H9 (cell line): ENCODE data around the gene MIEF1. TPM values are rescaled to one million over a fixed set of nuclear protein-coding genes. Genes with fewer than 3 reads are reported as not detected.

Source experiments
- DNase-seq: peaks from one replicate; pipeline ENCODE4 v3.0.0-alpha.2; 2017
- H2AFZ ChIP-seq: one replicate; pipeline ENCODE4 v1.6.1; 2013; ENCODE audit warnings: mild to moderate bottlenecking, low read length, control low read depth, moderate library complexity
- H2AK5ac ChIP-seq: 2 replicates; pipeline ENCODE4 v1.6.1; 2013; ENCODE audit warnings: low read length, control low read depth, mixed read lengths; ENCODE audit not compliant: insufficient read length
- H2BK120ac ChIP-seq: one replicate; pipeline ENCODE4 v1.6.1; 2013; ENCODE audit warnings: low read depth, mild to moderate bottlenecking, low read length, control low read depth, inconsistent platforms; ENCODE audit not compliant: poor library complexity, severe bottlenecking
- H2BK12ac ChIP-seq: 2 replicates; pipeline ENCODE4 v1.6.1; 2013; ENCODE audit warnings: low read length, control low read depth, mixed read lengths, low read depth; ENCODE audit not compliant: insufficient read length
- H2BK15ac ChIP-seq: 2 replicates; pipeline ENCODE4 v1.6.1; 2013; ENCODE audit warnings: low read depth, low read length, control low read depth
- H2BK20ac ChIP-seq: one replicate; pipeline ENCODE4 v1.6.1; 2013; ENCODE audit warnings: low read depth, mild to moderate bottlenecking, low read length, control low read depth, inconsistent platforms; ENCODE audit not compliant: poor library complexity, severe bottlenecking
- H2BK5ac ChIP-seq: 2 replicates; pipeline ENCODE4 v1.6.1; 2013; ENCODE audit warnings: low read length, control low read depth, mixed read lengths; ENCODE audit not compliant: insufficient read length
- H3K14ac ChIP-seq: 2 replicates; pipeline ENCODE4 v1.6.1; 2013; ENCODE audit warnings: low read length, control low read depth; ENCODE audit not compliant: insufficient read depth
- H3K18ac ChIP-seq: 2 replicates; pipeline ENCODE4 v1.6.1; 2013; ENCODE audit warnings: low read depth, mild to moderate bottlenecking, mixed read lengths, low read length, control low read depth; ENCODE audit not compliant: insufficient read length
- H3K23ac ChIP-seq: 2 replicates; pipeline ENCODE4 v1.6.1; 2013; ENCODE audit warnings: low read length, control low read depth, mixed read lengths, low read depth; ENCODE audit not compliant: insufficient read length
- H3K23me2 ChIP-seq: 2 replicates; pipeline ENCODE4 v1.6.1; 2013; ENCODE audit warnings: low read depth, mild to moderate bottlenecking, mixed read lengths, low read length, control low read depth; ENCODE audit not compliant: insufficient read length, poor library complexity, severe bottlenecking
- H3K27ac ChIP-seq: 2 replicates; pipeline ENCODE4 v1.5.1; 2013; ENCODE audit warnings: low read length, control low read depth, mixed read lengths, low read depth; ENCODE audit not compliant: insufficient read length
- H3K27me3 ChIP-seq: 2 replicates; pipeline ENCODE4 v1.6.1; 2013; ENCODE audit warnings: low read length, control low read depth, inconsistent platforms; ENCODE audit not compliant: insufficient read depth
- H3K4ac ChIP-seq: 2 replicates; pipeline ENCODE4 v1.6.1; 2013; ENCODE audit warnings: low read depth, mild to moderate bottlenecking, control low read depth, inconsistent platforms, low read length, moderate library complexity
- H3K4me1 ChIP-seq: 2 replicates; pipeline ENCODE4 v1.6.1; 2013; ENCODE audit warnings: low read length, control low read depth, inconsistent platforms; ENCODE audit not compliant: insufficient read depth
- H3K4me2 ChIP-seq: 2 replicates; pipeline ENCODE4 v1.6.1; 2013; ENCODE audit warnings: low read length, control low read depth, mixed read lengths; ENCODE audit not compliant: insufficient read length, insufficient read depth
- H3K56ac ChIP-seq: 2 replicates; pipeline ENCODE4 v1.6.1; 2013; ENCODE audit warnings: low read depth, mild to moderate bottlenecking, mixed read lengths, low read length, control low read depth; ENCODE audit not compliant: insufficient read length
- H3K79me1 ChIP-seq: 2 replicates; pipeline ENCODE4 v1.6.1; 2013; ENCODE audit warnings: low read depth, mild to moderate bottlenecking, moderate library complexity, low read length, control low read depth, inconsistent platforms; ENCODE audit not compliant: insufficient read depth, poor library complexity, severe bottlenecking
- H3K79me2 ChIP-seq: 2 replicates; pipeline ENCODE4 v1.6.1; 2013; ENCODE audit warnings: low read length, control low read depth, inconsistent platforms; ENCODE audit not compliant: insufficient read depth
- H3K9ac ChIP-seq: 2 replicates; pipeline ENCODE4 v1.6.1; 2013; ENCODE audit warnings: low read length, control low read depth, mixed read lengths; ENCODE audit not compliant: insufficient read length; ENCODE audit errors: extremely low read depth
- H3K9me3 ChIP-seq: one replicate; pipeline ENCODE4 v1.6.1; 2013; ENCODE audit warnings: low read depth, low read length, inconsistent platforms; ENCODE audit not compliant: control insufficient read depth
- H3T11ph ChIP-seq: one replicate; pipeline ENCODE4 v1.6.1; 2013; ENCODE audit warnings: mild to moderate bottlenecking, low read length, control low read depth, inconsistent platforms
- H4K20me1 ChIP-seq: one replicate; pipeline ENCODE4 v1.6.1; 2013; ENCODE audit not compliant: control insufficient read depth, insufficient read length, insufficient read depth
- H4K5ac ChIP-seq: 2 replicates; pipeline ENCODE4 v1.6.1; 2013; ENCODE audit warnings: low read depth, mild to moderate bottlenecking, mixed read lengths, low read length, control low read depth; ENCODE audit not compliant: insufficient read length
- H4K8ac ChIP-seq: replicated peaks from 2 replicates; pipeline ENCODE4 v1.6.1; 2013; ENCODE audit warnings: low read length, control low read depth, mixed read lengths, low read depth; ENCODE audit not compliant: insufficient read length
- H4K91ac ChIP-seq: 2 replicates; pipeline ENCODE4 v1.6.1; 2013; ENCODE audit warnings: low read depth, mild to moderate bottlenecking, moderate library complexity, mixed read lengths, low read length, control low read depth; ENCODE audit not compliant: insufficient read length
- H3K27ac Mint-ChIP-seq, 3 experiments: 2 replicates in 2 of 3; 3 replicates in 1 of 3; pipeline ENCODE4 v1.8.0; 2020 to 2021; ENCODE audit warnings: mixed read lengths in 3 of 3, mild to moderate bottlenecking in 1 of 3, moderate library complexity in 1 of 3
- H3K27me3 Mint-ChIP-seq: 2 replicates; pipeline ENCODE4 v1.8.0; 2021; ENCODE audit warnings: low read depth, mild to moderate bottlenecking, moderate library complexity, mixed read lengths
- H3K36me3 Mint-ChIP-seq, 3 experiments: 2 replicates in 2 of 3; 3 replicates in 1 of 3; pipeline ENCODE4 v1.8.0; 2020 to 2021; ENCODE audit warnings: low read depth in 3 of 3, mixed read lengths in 3 of 3; ENCODE audit not compliant: insufficient read depth in 1 of 3
- H3K4me1 Mint-ChIP-seq, 2 experiments: 2 replicates each; pipeline ENCODE4 v1.8.0; 2020; ENCODE audit warnings: mixed read lengths in 2 of 2
- H3K4me3 Mint-ChIP-seq, 2 experiments: 2 replicates in 1 of 2; 3 replicates in 1 of 2; pipeline ENCODE4 v1.8.0; 2020 to 2021; ENCODE audit warnings: mild to moderate bottlenecking in 2 of 2, mixed read lengths in 2 of 2, moderate library complexity in 1 of 2
- H3K9me3 Mint-ChIP-seq, 2 experiments: 2 replicates in 1 of 2; 3 replicates in 1 of 2; pipeline ENCODE4 v1.8.0; 2020; ENCODE audit warnings: mild to moderate bottlenecking in 2 of 2, mixed read lengths in 2 of 2, moderate library complexity in 1 of 2
- WGBS: extraction: QIAGEN DNeasy Blood & Tissue Kit; methylation state at CpG from one replicate; pipeline ENCODE4 v1.1.7; 2013; ENCODE audit warnings: missing lambda C conversion rate, low lambda C conversion rate, mixed read lengths; ENCODE audit not compliant: insufficient read length; ENCODE audit errors: extremely low coverage; 5-methylcytosine and 5-hydroxymethylcytosine counted together
- total RNA-seq: library from RNA; stranded (reverse); gene quantifications from 2 replicates; pipeline ENCODE4 v1.2.1, GENCODE V29; 2021
- TF ChIP-seq, protein P1 (sequence below): fragments of 200-600 bp; sonication (generic); conservative IDR thresholded peaks from 3 replicates; pipeline ENCODE4 v1.8.0; 2021; ENCODE audit warnings: antibody characterized with exemption, mild to moderate bottlenecking

MIEF1 gene
- total RNA-seq, 1 experiment from 2014 or later: 32.6 TPM

DNA sequence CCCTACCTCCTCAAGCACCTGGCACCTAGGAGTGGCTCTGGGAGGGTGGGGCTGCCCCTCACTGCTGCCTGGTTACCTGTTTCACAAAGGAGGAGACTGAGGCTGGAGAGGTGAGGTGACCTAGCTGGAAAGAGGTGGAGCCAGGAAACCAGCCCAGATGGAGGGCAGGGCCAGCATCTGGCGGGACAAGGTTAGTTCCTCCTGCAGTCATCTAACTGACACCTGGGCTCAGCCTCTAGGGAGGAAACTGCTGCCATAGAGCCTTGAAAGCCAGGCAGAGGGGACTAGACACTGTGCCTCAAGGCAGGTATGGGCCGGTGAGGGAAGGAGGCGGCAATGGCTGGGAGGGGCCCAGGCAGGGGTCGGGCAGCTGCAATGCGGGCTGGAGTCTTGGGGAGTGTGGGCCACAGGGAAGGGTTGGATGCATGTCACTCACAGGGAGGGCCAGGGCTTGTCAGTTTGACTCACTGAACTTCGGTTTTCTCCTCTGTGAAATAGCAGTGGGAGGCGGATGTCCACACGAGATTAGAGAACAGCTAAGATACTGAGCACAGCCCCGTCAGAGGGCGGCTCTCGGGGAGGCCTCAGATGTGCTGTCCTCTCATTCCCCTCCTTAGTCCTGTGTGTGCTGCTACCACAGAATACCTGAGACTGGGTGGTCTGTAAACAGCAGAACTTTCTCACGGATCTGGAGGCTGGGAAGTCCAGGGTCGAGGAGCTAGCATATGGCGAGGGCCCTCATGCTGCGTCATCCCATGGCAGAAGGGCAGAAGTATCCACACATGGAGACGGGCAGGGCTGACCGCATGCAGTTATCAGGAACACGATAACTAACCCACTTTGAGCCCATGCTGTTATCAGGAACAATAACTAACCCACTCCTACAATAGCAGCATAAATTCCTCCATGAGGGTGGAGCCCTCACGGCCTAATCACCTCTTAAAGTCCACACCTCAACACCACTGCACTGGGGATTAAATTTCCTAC, 29.2 kb upstream of the MIEF1 start:
- Histone ChIP-seq H3K4me2 (no peak overlapping the region), H3K18ac (no peak overlapping the region), H3K23ac (no peak overlapping the region), H3K9me3 (no peaks in the 10 kb centered on the region), H3K14ac (no peak overlapping the region), H4K91ac (no peak overlapping the region), H2BK120ac (no peak overlapping the region), H3K79me2 (no peaks in the 10 kb centered on the region), H3K27me3 (no peaks in the 10 kb centered on the region), H3K56ac (no peak overlapping the region), H2AFZ (no peak overlapping the region), H3K27ac (no peak overlapping the region), H2BK15ac (no peak overlapping the region), H3K79me1 (no peaks in the 10 kb centered on the region), H2BK20ac (no peak overlapping the region), H3K23me2 (no peaks in the 10 kb centered on the region), H2BK12ac (no peak overlapping the region), H2AK5ac (no peak overlapping the region), H3K9ac (no peak overlapping the region), H4K8ac (no peak overlapping the region), H2BK5ac (no peak overlapping the region), H3K4ac (no peak overlapping the region), H4K20me1 (peaks cover 2% of the 10 kb centered on the region), H3T11ph (no peak overlapping the region), H3K4me1 (peaks cover 3% of the 10 kb centered on the region; the same call in 1 of the 2 replicates), H4K5ac (no peak overlapping the region)
- Mint-ChIP-seq H3K4me3 (peak overlapping the region in 1 of 2 experiments; percentile 40; a peak in 1 of 5 replicates), H3K36me3 (no peaks in the 10 kb centered on the region), H3K27me3 (peaks cover 8% of the 10 kb centered on the region), H3K4me1 (peaks cover 49 to 69% of the 10 kb centered on the region in 2 experiments), H3K27ac (peak overlapping the region in 2 of 3 experiments; percentile 32 to 55; a peak in 1 of 7 replicates), H3K9me3 (no peaks in the 10 kb centered on the region)
- no CpG with 5 or more reads among the region's 19 CpGs for WGBS
- peak; percentile 57 for DNase-seq
- TF ChIP-seq, protein P1, sequence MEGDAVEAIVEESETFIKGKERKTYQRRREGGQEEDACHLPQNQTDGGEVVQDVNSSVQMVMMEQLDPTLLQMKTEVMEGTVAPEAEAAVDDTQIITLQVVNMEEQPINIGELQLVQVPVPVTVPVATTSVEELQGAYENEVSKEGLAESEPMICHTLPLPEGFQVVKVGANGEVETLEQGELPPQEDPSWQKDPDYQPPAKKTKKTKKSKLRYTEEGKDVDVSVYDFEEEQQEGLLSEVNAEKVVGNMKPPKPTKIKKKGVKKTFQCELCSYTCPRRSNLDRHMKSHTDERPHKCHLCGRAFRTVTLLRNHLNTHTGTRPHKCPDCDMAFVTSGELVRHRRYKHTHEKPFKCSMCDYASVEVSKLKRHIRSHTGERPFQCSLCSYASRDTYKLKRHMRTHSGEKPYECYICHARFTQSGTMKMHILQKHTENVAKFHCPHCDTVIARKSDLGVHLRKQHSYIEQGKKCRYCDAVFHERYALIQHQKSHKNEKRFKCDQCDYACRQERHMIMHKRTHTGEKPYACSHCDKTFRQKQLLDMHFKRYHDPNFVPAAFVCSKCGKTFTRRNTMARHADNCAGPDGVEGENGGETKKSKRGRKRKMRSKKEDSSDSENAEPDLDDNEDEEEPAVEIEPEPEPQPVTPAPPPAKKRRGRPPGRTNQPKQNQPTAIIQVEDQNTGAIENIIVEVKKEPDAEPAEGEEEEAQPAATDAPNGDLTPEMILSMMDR: no peak
